Subcutaneous abdominal adipose tissue (tissue), 5 donors: ENCODE measurements around the gene ANKRD44.
"Not testable (repeated sequence)": the region's sequence is repeated elsewhere in the genome, so short reads cannot be mapped to it uniquely, and the experiment has no call there.

Experiments
- H3K27ac ChIP-seq: one replicate; pipeline ENCODE4 v1.7.0; 2013; ENCODE audit warnings: low read depth, mild to moderate bottlenecking, inconsistent platforms, low read length, moderate library complexity
- H3K27me3 ChIP-seq, 5 donors: one replicate each; pipeline ENCODE4 v1.7.0; 2013; ENCODE audit warnings: low read length in 5 of 5, inconsistent platforms in 1 of 5; ENCODE audit not compliant: control insufficient read depth in 5 of 5, insufficient read depth in 4 of 5
- H3K36me3 ChIP-seq, 5 donors: one replicate each; pipeline ENCODE4 v1.7.0; 2013; ENCODE audit warnings: low read length in 5 of 5; ENCODE audit not compliant: control insufficient read depth in 5 of 5, insufficient read depth in 5 of 5
- H3K4me1 ChIP-seq, 5 donors: one replicate each; pipeline ENCODE4 v1.7.0; 2013; ENCODE audit warnings: low read length in 5 of 5, mild to moderate bottlenecking in 3 of 5, moderate library complexity in 1 of 5; ENCODE audit not compliant: control insufficient read depth in 5 of 5, insufficient read depth in 5 of 5
- H3K4me3 ChIP-seq, 5 donors: one replicate each; pipeline ENCODE4 v1.7.0; 2013; ENCODE audit warnings: low read length in 5 of 5, low read depth in 1 of 5
- H3K9ac ChIP-seq, 5 donors: one replicate each; pipeline ENCODE4 v1.7.0; 2013; ENCODE audit warnings: low read length in 5 of 5, mild to moderate bottlenecking in 4 of 5, moderate library complexity in 3 of 5
- H3K9me3 ChIP-seq, 5 donors: one replicate each; pipeline ENCODE4 v1.7.0; 2013; ENCODE audit warnings: low read length in 5 of 5; ENCODE audit not compliant: control insufficient read depth in 5 of 5
- donor health status: healthy.
- donor health status: healthy.
- donor health status: healthy.
- donor health status: healthy.
- donor health status: healthy.

The ANKRD44 gene

DNA sequence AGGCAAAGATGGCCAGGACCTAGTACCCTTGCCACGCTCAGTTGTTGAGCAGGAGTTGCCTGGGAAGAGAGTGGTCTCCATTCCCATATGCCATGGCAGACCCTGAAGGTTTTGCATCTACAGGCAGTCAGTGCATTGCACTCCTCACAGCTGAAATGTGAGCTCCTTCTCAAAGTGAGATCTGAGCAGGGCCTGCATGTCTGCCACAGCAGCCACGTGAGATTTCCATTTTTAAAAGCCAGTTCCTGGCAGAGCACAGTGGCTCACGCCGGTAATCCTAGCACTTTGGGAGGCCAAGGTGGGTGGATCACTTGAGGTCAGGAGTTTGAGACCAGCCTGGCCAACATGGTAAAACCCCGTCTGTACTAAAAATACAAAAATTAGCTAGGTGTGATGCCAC is 33.4 kb upstream of the ANKRD44 start:
- H3K27me3 ChIP-seq, H3K9me3 ChIP-seq, H3K9ac ChIP-seq, H3K4me1 ChIP-seq, H3K36me3 ChIP-seq, H3K27ac ChIP-seq, H3K4me3 ChIP-seq: not testable (repeated sequence)

DNA sequence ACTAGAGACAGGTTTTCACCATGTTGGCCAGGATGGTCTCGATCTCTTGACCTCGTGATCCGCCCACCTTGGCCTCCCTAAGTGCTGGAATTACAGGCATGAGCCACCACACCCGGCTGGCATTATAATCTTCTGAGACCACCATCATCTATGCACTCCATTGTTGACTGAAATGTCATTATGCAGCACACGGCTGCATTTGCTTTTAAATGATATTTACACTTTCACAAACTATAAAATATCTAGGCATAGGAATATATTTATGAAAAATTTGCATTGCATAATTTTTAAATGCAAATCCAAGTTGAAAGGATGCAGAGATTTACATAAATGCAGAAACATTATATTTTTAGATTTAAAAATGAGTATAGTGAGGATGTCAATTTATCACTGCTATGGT is 30.0 kb upstream of the ANKRD44 start:
- Histone ChIP-seq H3K4me1 (no peaks in the 10 kb centered on the region), H3K9ac (no peak overlapping the region), H3K27ac (no peak overlapping the region), H3K27me3 (no peaks in the 10 kb centered on the region), H3K36me3 (no peaks in the 10 kb centered on the region), H3K9me3 (no peaks in the 10 kb centered on the region), H3K4me3 (no peak overlapping the region)

DNA sequence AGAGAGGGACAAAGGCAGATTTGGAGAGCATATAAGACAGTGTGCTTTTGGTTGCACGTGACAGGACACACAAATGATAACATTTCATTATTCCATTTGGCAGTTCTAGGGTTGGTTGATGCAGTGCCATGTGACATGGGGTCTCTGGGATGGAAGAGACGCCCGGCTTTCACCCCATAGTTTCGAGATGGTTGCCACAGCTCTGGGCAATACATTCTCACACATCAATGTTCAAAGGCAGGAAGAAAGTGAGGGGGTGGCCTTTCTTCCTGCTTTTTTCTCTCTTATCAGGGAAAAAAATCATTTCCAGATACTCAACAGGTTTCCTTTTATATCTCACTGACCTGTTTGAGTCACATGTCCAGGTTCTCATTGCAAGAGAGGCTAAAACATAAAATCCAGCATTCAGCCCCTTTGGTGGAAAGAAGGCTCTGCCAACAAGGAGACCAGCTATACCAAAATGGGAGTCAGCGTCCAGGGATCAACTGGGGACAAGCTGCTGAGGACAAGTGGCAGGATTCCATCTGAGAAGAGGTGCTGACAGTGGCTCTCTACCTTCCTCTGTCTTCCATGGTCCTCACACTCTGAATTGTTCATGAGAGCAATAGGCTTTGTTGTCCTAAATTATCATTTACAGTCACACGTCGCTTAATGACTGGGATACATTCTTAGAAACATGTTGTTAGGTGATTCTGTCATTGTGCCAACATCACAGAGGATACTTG is 29.1 kb upstream of the ANKRD44 start:
- H3K27me3 ChIP-seq, result no peaks in the 10 kb centered on the region
- no peak overlapping the region for H3K9ac ChIP-seq
- H3K36me3 ChIP-seq, result no peaks in the 10 kb centered on the region
- H3K27ac ChIP-seq, result no peak overlapping the region
- no peaks in the 10 kb centered on the region for H3K9me3 ChIP-seq
- H3K4me3 ChIP-seq, result no peak overlapping the region
- no peaks in the 10 kb centered on the region for H3K4me1 ChIP-seq

DNA sequence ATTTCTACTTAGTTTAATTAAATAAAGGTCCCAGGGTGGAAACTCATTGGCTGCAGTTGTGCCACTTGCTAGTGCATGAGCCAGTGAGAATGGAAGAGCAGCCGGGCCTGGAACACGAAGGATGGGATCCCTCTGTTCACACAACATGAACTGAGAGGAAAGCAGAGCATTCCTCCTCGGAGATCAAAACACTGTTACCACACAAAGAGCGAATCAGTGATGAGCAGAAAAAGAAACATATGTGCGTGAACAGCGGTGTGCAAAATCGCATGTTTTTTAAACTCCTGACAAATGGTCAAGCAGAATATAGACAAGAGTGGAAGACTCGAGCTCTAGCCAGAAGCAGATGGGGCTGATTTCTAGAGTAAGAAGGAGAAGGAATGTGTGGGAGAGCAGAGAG is 28.4 kb upstream of the ANKRD44 start:
- Histone ChIP-seq H3K27me3 (no peaks in the 10 kb centered on the region), H3K9me3 (no peaks in the 10 kb centered on the region), H3K4me3 (no peak overlapping the region), H3K27ac (no peak overlapping the region), H3K4me1 (no peaks in the 10 kb centered on the region), H3K36me3 (no peaks in the 10 kb centered on the region), H3K9ac (no peak overlapping the region)

DNA sequence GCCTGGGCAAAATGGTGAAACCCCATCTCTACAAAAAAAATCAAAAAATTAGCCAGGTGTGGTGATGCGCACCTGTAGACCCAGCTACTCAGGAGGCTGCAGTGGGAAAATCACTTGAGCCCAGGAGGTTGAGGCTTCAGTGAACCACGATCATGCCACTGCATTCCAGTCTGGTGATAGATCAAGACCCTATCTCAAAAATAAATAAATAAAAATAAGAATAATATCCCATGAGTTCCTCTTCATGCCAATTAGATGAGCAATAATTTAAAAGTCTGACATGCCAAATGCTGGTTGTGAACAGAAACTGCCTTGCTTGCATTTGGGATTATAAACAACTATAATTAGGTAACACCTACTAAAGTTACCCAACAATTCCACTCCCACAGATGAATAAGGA is 22.1 kb upstream of the ANKRD44 start:
- Histone ChIP-seq H3K36me3 (no peaks in the 10 kb centered on the region), H3K27me3 (no peaks in the 10 kb centered on the region), H3K4me3 (no peak overlapping the region), H3K27ac (no peak overlapping the region), H3K9me3 (no peaks in the 10 kb centered on the region), H3K9ac (no peak overlapping the region), H3K4me1 (no peaks in the 10 kb centered on the region)

DNA sequence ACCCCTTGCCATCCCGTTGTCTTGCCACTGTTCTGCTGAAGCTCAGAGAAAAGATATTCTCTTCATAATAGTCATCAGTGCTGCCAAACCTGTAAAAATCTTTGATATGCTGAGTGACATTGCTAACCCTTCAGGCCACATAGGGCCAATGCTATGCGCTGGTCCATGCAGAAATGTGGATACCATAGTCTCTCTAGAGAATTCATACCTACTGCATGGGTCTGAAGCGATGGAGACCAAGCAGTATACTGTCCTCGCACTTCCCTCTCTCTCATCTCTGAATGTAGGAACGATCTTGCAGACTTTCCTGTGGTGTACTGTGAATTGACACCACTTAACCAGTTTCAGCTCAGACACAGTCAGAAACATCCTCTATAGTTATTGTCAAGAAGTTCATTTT is 17.9 kb upstream of the ANKRD44 start:
- Histone ChIP-seq H3K9me3 (no peaks in the 10 kb centered on the region), H3K27me3 (no peaks in the 10 kb centered on the region), H3K4me3 (no peak overlapping the region), H3K27ac (no peak overlapping the region), H3K4me1 (no peaks in the 10 kb centered on the region), H3K9ac (no peak overlapping the region), H3K36me3 (no peaks in the 10 kb centered on the region)

DNA sequence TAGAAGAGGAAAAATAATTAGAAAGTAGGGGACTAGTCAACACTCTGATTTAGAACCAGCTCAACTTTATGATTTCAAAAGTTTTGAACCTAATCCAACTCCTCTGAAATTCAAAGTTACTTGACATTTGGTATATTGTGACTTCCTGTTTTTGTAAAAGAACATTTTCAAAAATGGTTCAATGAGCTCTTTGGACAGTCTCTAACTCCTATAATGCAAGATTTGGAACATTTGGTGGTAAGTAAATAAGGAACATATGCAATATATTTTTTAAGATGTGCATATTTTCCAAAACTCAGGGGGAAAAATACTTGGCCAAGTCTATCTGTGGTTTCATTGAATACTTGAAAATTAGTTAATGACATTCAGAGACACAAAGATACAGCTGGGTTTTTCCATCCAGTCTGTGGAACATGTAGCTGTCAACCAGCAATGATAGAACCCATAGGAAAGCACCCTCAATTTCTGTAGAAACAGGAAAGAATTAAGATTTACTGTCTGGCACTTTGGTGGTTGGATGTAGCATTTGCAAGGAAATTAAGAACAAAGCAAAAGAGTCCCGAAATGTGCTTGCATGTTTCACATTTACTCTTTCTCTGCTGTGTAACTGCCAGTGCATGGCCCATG is 17.0 kb upstream of the ANKRD44 start:
- no peaks in the 10 kb centered on the region for H3K9me3 ChIP-seq
- H3K4me3 ChIP-seq, result no peak overlapping the region
- no peaks in the 10 kb centered on the region for H3K4me1 ChIP-seq
- no peak overlapping the region for H3K27ac ChIP-seq
- H3K36me3 ChIP-seq, result no peaks in the 10 kb centered on the region
- H3K9ac ChIP-seq, result no peak overlapping the region
- no peaks in the 10 kb centered on the region for H3K27me3 ChIP-seq

DNA sequence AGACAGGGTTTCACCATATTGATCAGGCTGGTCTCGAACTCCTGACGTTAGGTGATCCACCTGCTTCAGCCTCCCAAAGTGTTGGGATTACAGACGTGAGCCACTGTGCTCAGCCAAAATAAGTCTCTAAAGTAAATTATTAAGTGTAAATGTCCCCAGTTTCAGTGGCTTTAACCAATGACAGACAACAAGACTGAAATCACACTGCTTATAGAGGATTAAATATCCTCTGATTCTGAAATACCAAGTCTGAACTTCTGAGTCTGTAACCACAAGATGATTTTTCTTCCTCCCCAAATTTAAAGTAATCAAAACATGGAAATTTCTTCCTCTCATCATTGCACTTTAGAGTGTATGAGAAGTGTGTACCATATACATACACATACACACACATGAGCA is 16.5 kb upstream of the ANKRD44 start:
- Histone ChIP-seq H3K9ac (no peak overlapping the region), H3K4me1 (no peaks in the 10 kb centered on the region), H3K27ac (no peak overlapping the region), H3K9me3 (no peaks in the 10 kb centered on the region), H3K27me3 (no peaks in the 10 kb centered on the region), H3K4me3 (no peak overlapping the region), H3K36me3 (no peaks in the 10 kb centered on the region)

DNA sequence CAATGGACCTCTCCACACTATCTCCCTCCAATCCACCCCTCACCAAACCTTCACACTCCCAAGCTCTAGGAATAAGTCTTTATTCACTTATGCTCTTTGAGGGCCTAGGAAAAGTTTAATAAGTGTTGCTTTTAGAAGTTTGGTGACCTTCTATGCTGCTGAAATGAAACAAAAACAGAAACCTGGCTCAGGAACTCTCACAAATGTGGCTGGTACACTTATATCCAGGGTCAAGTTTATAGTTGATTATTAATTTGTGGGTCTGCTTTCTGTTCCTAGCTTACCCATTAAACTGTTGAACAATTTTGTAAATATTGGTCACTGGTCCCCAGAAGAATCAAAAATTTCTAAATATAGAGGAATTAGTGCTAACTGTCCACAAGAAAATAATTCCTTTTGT is 14.2 kb upstream of the ANKRD44 start:
- Histone ChIP-seq H3K36me3 (no peaks in the 10 kb centered on the region), H3K4me1 (no peaks in the 10 kb centered on the region), H3K27ac (no peak overlapping the region), H3K9ac (no peak overlapping the region), H3K9me3 (no peaks in the 10 kb centered on the region), H3K4me3 (no peak overlapping the region), H3K27me3 (no peaks in the 10 kb centered on the region)

DNA sequence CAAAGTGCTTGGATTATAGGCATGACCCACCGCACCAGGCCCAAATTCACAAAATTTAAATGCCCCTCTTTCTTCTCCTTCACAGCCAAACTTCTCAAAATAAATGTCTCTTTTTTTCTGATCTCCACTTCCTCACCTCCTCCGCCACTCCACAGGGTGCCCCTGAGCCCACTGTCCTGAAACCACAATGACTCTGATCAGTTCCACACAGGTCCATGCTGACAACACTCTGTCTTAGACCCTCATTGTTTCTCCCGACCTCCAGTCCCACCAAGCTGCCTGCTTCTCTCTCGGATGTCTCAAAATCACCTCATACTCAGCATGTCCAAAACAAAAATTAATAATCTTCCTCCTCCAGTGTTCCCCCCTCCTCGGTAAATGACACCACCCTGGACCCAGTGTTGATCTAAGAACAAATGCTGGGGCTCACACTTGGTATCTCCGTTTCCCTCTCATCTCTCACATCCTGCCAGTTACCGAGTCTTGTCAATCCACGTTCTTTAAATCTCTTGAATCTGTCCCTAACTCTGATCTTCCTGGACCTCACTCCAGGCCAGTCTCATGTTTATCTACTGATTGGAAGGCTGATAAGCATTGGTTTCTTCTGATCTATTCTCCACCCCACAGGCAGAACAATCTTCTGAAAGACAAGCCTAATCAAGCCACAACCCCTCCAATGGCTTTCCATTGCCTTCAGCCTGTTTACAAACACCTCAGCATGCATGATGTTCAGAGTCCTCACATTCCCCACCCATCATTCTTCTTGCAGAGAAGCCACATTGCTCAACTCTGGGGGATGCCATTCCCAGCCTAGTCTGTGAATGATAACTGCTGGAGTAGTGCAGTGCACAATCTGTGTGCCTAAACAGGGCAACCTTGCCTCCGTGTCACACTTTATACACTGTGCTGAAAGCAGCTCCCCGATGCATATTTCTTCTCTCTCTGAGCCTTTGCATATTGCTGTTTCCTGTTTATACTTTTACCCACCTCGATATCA is 12.4 kb upstream of the ANKRD44 start:
- Histone ChIP-seq H3K27ac (no peak overlapping the region), H3K9me3 (no peaks in the 10 kb centered on the region), H3K36me3 (no peaks in the 10 kb centered on the region), H3K27me3 (no peaks in the 10 kb centered on the region), H3K4me3 (no peak overlapping the region), H3K9ac (no peak overlapping the region), H3K4me1 (no peaks in the 10 kb centered on the region)
